KG1 (cell line): ENCODE data around the gene RELT.

ENCODE experiments used
- DNase-seq: peaks from one replicate; lab custom pipeline; 2025; lab: John Stamatoyannopoulos, UW

The RELT gene

DNA sequence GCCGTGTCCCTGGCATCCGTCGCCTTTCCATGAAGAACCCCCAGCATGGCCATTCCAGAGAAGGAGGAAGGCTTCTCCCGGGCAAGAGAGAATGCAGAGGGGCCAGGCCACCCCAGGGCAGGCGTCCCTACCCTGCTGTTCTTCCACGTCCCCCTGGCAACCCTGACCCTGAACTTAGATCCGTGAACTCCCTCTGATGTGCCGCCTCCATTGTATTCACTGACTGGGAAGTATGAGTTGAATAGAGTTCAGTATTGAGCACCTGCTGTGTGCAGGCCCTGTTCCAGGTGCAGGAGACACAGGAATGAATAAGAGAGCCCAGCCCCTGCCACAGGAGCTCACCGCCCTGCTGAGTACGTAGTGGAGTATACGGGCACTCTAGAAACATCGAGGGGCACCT lies 29.1 kb upstream of the RELT start:
- no peak for DNase-seq

DNA sequence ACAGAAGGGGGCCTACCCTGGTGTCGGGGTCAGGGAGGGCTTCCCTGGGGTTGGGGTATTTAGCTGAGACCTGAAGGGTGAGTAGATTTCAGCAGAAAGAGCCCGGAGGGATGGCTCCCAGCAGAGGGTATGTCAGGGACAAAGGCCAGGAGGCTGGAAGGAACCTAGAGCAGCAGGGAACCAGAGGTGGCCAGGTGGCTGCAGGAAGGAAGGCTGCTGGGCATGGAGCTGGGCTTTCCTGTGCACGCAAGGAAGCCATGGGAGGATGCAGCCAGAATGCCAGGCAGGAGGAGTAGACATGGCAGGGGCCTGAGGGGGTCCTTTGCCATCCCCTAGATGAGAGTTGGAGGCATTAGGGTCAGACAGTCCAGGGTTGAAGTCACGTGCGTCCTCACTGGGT lies 27.4 kb upstream of the RELT start:
- no peak for DNase-seq

DNA sequence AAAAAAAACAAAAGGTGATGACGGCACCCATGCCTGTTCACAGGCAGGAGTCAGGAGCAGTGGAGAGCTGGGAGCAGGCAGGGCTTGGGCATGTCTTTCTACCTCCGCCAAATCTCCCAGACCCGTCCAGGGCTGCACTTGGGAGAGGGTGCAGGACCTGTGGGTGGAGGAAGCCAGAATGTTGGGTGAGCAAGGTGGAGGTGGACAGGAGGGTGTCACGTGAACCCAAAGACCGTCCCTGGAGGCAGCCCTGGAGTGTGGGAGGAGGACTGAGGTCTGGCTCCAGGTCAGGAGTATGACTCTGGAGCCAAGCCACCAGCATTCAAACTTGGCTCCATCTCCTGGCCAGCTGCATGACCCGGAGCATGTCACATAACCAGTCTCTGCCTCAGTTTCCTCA lies 26.6 kb upstream of the RELT start:
- no peak for DNase-seq

DNA sequence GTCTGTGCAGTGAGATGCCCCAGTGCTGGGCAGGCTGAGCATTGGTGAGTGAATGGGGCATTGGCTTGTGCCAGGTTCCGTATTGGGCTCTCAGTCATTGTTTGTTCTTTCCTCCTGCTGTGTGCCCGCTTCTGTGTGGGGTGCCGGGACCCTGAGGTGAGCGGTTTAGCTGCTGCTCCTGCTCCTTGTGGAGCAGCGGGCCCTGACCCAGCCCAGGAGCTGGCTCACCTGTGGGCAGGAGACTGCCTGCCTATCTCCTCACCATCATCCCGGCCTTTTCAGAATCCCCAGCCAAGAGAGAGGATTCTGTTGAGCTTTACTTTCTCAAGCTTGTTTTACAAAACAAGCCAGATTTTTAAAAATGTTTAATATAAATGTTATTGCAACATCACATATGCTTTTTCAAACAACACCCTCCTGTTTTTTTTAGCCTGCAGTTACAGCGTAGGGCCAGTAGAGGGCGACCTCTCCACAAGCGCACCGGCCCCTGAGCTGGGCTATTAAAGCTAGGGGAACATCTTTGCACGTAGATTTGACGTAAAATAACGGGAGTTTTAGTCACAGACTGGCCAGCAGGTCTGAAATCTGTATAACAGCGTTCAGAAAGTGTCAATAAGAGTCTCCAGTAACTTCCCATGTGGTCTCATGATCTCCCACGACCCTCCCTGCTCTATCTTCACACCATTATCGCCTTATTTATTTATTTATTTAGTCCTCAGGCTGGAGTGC lies 25.1 kb upstream of the RELT start:
- DNase-seq: peak; percentile 32

DNA sequence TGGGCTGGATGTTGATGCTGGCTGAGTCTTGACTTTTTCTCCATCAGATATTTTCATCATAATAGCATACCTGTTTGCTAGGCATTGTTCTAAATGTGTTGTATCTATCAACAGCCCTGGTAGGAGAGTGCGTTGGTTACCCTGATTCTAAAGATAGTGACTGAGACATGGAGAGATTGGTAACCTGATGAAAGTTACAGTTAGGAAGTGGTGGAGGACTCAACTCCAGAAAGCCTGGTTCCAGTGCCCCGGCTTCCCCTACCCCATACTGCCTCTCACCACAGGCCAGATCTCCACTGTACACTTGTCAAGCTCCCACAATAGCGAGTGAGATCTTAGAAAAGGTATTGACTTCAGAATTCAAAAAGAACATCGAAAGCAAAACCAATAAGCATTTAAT lies 22.8 kb upstream of the RELT start:
- no peak for DNase-seq

DNA sequence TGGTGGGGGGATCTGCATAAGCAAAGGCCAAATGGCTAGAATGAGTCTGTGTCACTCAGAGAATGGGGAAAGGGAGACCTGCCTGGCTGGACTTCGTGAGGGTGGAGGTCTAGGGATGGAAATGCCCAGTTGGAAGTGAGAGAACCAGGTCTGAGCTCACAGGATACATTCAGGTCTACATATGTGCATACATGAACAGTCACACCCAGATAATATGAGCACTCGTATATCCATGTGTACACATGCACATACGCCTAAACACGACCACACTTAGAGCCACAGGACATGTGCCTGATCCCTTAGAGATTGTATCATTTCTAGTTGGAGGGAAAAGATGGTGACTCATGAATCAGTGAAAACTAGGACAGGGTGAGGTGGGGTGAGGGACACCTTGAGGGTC lies 21.1 kb upstream of the RELT start:
- no peak for DNase-seq

DNA sequence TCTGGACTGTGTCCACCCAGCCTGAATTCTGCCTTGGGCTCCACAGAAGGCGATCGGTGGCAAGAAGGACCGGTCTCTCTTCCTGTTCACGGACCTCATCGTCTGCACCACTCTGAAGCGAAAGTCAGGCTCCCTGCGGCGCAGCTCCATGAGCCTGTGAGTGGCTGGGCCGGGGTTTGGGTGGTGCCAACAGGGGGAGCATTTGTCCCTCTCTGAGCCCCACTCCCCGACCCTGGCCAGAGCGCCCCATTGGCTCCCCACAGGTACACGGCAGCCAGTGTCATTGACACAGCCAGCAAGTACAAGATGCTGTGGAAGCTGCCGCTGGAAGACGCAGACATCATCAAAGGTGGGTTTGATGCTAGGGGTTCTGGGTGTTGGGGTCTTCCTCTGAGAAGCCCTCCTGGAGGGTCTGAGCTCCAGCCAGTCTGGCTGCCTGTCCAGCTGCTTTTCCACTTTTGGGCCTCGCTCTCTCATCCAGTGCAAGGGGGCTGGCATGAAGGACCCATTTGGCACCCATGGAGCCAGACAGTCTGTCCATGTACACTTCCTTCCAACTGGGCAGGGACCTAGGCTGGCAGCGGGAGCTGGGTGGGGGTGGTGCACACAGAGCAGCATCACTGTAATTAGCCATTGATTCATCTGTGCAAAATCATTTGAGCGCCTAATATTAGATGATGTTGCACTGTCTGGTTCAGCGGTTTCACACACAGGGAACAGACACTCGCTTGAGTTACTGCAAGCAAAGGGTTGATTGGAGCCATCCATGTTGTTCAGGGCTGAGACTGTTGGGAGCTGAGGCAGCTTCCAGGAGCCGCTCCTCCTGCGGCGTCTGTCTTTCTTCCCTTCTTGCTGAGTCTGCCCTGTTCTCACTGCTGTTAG lies 19.0 kb upstream of the RELT start:
- no peak for DNase-seq

DNA sequence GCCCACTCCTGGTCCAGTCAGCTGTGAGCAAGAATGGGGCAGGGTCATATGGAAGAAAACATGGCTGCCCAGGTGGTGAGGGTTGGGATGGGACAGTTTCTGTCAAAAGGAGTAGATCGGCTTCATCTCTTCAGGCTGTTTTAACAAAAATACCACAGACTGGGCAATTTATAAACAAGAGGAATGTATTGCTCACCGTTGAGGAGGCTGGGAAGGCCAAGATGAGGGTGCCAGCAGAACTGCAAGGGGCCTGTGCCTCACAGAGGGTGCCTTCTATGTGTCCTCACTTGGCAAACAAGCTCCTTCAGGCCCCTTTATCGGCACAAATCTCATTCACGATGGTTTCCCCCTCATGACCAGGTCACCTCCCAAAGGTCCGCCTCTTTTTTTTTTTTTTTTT lies 18.1 kb upstream of the RELT start:
- DNase-seq: no peak

DNA sequence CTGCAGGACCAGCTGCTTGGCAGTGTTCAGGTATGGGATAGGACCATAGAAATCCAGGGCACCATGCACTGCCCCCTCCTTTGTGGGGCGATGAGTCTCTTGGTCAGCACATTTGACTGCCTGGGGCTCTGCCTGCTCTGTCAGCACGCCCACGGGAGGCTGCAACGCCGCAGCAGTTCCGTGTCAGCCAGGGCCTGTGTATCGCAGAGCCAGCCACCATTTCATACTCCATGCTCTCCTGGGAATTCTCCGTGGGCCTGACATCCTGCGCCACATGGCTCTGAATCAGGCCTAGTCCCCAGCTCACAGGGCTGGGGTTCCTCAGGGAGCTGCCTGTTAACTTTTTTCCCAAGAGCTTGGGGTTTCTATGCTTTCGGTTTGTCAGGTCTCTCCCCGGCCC lies 16.9 kb upstream of the RELT start:
- DNase-seq: no peak

DNA sequence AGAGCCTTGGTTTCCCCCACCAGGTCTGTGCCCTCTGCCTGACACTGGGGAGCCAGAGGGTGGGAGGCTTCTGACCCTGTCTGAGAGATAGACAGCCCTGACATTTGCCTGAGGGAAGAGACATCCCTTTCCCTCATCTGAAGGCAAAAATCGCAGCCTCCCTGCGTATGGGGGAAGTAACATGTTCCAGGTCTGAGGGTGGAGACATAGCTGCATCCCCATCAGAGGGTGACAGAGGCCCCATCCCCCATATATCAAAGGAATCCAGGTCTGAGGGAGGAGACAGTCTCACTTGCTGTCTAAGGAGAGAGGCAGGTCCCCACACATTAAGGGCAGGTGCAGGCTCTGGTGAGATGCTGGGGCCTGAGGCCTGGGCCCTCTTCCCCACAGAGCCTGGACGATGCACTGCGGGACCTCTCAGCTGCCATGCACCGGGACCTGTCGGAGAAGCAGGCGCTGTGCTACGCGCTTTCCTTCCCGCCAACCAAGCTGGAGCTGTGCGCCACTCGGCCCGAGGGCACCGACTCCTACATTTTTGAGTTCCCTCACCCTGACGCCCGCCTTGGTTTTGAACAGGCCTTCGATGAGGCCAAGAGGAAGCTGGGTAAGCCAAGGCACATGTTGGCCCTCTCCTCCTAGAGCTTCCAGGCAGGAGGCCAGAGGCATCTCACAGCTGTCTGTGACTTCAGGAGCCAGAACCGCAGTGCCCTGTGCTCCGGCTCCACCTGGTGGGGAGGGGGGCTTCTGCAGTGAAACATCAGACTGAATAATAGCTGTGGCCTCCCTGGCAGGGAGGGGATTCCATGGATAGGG lies 16.1 kb upstream of the RELT start:
- no peak for DNase-seq

DNA sequence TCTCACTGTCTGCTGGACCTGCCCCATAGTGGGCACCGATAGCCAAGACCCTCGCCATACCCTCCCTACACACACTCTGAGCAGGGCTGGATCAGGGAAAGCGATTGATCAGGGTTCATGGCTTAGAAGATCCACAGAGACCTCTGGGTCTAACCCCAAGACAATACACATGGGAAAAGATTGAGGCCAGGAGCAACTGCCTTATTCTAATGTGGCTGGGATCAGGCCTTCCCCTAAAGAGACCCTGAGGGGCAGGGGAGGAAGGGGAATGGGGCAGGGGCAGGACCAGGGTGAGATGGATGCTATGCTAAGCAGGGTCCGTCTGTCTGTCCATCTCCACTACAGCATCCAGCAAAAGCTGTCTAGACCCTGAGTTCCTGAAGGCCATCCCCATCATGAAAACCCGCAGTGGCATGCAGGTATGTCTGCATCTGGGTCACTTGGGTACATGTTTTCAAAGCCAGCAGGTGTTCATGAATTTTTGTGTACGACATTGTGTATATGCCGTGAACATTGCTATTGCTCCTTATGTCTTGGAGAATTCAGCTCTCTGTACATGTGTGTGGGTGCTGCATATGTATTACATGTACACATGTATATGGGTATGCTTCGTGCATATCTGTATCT lies 15.3 kb upstream of the RELT start:
- no peak for DNase-seq

DNA sequence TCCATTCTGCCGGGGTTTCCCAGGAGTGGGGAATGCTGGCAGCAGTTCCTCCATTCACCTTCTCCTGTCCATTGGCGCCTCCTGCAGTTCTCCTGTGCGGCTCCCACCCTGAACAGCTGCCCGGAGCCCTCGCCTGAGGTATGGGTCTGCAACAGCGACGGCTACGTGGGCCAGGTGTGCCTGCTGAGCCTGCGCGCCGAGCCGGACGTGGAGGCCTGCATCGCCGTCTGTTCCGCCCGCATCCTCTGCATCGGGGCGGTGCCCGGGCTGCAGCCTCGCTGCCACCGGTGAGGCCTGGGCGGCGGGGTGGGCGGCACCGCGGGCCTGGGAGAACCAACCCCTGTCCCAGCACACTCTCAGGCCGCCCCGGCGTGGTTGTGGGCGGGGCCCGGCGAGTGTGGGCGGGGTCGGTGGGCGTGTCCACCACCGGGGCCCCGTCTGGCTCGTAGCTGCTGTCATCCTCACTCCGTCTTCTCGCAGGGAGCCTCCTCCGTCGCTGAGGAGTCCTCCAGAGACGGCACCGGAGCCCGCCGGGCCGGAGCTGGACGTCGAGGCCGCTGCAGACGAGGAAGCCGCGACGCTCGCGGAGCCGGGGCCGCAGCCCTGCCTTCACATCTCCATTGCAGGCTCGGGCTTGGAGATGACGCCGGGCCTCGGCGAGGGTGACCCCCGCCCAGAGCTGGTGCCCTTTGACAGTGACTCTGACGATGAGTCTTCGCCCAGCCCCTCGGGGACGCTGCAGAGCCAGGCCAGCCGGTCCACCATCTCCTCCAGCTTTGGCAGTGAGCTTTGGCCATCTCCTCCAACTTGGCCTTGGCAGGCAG lies 14.0 kb upstream of the RELT start:
- DNase-seq: no peak

DNA sequence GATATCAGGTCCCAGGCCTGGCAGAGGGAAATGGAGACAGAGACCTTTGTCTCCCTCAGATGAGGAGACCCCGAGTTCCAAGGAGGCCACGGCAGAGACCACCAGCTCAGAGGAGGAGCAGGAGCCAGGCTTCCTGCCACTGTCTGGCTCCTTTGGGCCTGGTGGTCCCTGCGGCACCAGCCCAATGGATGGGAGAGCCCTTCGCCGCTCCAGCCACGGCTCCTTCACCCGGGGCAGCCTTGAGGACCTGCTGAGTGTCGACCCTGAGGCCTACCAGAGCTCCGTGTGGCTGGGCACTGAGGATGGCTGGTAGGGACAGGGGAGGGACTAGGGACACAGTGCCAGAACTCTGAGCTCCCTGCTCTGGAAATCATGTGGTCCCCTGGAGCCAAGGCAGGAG lies 13.1 kb upstream of the RELT start:
- no peak for DNase-seq

DNA sequence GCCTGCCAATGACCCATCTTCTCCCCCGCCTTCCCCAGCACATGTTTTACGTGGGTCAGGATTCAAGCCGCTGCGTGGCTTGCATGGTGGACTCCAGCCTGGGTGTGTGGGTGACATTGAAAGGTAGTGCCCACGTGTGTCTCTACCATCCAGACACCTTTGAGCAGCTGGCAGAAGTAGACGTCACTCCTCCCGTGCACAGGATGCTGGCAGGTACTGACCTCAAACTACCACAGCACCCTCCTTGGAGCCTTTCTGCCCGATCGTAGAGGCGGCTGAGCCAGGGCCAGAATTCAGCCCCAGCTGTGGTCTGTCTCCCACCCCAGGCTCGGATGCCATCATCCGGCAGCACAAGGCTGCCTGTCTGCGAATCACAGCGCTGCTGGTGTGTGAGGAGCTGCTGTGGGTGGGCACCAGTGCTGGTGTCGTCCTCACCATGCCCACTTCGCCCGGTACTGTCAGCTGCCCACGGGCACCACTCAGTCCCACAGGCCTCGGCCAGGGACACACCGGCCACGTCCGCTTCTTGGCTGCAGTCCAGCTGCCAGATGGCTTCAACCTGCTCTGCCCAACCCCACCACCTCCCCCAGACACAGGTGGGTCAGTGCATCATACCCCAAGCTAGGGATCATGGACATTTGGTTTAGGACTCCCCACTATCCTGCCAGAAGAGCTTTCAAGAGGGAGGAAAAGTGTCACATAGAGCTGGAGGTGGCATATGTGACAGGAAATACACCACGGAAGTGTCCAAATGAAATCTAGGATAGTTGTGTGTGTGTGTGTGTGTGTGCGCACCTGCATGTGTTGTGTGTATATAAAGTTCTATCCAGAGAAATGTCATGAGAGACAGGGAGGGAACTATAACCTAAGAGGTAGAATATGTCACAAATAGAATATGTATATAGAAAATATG lies 10.6 kb upstream of the RELT start:
- DNase-seq: no peak

DNA sequence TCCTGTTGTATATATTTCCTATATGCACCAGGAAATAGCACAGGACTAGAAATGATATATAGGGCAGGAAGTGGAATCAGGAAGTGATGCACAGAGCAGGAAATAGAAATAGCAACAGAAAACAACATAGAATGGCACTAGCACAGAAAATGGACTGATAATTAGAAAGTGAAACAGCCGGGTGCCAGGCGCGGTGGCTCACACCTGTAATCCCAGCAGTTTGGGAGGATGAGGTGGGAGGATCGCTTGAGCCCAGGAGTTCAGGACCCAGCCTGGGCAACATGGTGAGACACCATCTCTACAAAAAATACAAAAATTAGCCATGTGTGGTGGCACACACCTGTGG lies 10.0 kb upstream of the RELT start:
- DNase-seq: no peak

DNA sequence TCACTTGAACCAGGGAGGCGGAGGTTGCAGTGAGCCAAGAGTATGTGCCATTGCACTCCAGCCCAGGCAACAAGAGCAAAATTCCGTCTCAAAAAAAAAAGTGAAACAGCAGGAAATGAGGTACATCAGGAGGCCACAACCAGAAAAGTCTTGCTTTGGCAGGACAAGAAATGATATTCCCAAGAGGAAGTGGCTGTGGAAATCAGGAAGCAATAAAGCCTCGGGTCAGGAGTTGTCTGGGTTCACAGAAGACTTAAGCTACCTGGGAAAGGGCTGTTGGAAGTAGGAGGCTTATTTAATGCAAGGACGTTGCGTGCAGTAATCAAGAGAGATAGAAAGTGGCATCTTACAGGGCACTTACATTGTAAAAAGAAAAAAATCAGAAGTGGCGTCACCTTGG lies 9.2 kb upstream of the RELT start:
- DNase-seq: no peak

DNA sequence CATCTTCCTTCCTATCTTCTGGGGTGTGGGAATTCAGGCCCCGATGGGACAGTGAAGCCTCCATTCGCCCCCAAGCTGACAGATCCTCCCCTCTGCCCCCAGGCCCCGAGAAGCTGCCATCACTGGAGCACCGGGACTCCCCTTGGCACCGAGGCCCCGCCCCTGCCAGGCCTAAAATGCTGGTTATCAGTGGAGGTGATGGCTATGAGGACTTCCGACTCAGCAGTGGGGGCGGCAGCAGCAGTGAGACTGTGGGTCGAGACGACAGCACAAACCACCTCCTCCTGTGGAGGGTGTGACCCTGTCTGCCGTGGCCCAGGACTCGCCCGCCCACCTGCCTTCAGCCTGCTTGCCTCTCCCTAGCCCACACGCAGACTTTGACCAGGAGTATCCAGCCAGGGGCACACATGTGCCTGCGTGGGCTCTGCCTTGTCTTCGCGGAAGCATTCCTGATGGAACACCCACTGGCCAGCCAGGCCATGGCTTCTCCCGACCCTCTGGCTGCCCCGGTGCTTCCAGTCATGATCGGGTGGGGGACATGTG lies 8.6 kb upstream of the RELT start:
- DNase-seq: no peak

DNA sequence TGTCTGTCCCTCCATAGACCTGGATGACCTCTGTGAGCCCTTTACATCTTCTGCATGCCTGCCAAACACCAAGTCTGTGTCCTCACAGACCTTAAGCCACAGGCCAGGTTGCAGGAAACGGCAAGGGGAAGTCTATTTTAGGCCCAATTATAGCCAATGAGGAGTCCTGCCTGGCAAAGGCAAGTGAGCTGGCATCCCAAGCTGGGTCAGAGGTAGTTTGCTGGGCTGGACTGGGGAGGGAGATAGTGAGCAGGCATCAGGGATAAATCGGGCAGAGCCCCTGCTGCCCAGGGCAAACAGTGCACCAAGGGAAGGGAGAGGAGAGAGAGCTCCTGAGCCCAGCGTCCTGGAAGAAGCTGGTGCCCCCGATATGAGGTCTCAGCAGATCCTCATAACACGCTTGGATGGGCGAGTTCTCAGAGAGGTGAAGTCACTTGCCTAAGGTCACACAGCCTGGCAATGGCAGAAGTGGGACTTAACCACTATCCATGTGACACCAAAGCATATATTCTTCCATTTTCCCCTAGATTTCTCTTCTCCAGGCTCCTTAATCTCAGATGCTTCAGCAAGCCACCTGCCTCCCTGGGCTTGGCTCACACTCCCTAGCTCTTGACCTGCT lies 3.7 kb upstream of the RELT start:
- DNase-seq: peak; percentile 36

DNA sequence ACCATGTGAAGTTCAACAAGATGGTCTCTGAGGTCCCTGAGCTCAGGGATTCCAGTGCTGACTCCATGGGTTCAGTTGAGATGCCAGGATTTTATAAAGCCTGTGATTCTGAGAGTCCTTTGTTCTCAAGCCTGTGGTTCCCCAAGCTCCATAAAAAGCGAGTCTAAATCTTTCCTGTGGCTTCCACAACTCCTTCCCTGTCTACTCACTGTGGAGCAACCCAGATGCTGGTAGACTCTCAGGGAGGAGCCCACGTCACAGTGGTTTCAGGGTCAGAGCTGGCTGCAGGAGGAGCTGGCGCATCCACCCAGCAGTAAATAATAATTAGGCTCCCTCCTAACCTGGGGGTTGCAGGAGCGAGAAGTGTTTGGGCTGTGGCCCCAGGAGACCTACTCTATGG lies 2.0 kb upstream of the RELT start:
- DNase-seq: no peak

DNA sequence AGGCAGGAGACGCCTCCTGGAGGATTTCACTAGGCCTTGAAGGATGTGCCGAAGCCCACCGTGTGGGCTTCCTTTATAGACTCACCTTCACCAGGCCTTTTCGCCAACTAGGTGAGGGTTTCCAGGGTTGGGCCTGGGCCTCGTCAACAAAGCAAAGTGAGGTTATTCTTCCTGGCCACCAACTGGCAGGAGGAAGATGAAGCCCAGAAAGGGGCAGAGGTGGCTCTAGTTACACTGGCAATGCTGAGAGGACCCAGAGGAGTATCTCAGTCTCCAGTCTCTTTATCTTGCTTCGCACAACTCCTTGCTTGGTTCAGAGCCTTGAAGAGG lies 404 bp upstream of the RELT start:
- DNase-seq: no peak
